Right cardiac atrium (tissue), 5 donors: ENCODE measurements around the gene AACS. TPM values are rescaled to one million over a fixed set of nuclear protein-coding genes. Genes with fewer than 3 reads are reported as not detected.
"Not testable (repeated sequence)": the region's sequence is repeated elsewhere in the genome, so short reads cannot be mapped to it uniquely, and the experiment has no call there.

Source experiments
- ATAC-seq, 2 donors: fragments of 200-7000 bp; cut with Tn5 transposase; one replicate each; pipeline versions ENCODE4 v1.8.0 to v1.9.1; 2020; ENCODE audit warnings: moderate library complexity in 2 of 2, mild to moderate bottlenecking in 1 of 2
- DNase-seq, 3 donors: peaks; one replicate each; pipeline ENCODE4 v3.0.0-alpha.2; 2020
- H3K27ac ChIP-seq: one replicate; pipeline ENCODE4 v1.5.1; 2013; ENCODE audit warnings: mild to moderate bottlenecking, low read length, control low read depth, moderate library complexity
- H3K27me3 ChIP-seq: one replicate; pipeline ENCODE4 v1.6.1; 2013; ENCODE audit not compliant: control insufficient read depth, insufficient read depth
- H3K4me1 ChIP-seq: one replicate; pipeline ENCODE4 v1.6.1; 2013; ENCODE audit warnings: low read length; ENCODE audit not compliant: control insufficient read depth, insufficient read depth
- H3K4me3 ChIP-seq: one replicate; pipeline ENCODE4 v1.5.1; 2013; ENCODE audit warnings: low read length, control low read depth
- H3K9me3 ChIP-seq: one replicate; pipeline ENCODE4 v1.6.1; 2013; ENCODE audit warnings: low read length; ENCODE audit not compliant: control insufficient read depth
- WGBS: extraction: QIAGEN DNeasy Blood & Tissue Kit; methylation state at CpG from one replicate; pipeline ENCODE4 v1.1.7; 2013; 5-methylcytosine and 5-hydroxymethylcytosine counted together
- intact Hi-C, 4 donors: fragments of 100-400 bp; cut with DNase I; formaldehyde crosslinking; loops; one replicate each; pipeline versions ENCODE4 v1.11.0 to v1.14.0; 2022 to 2023
- polyA plus RNA-seq: library from polyadenylated mRNA; stranded (reverse); fragments of 200-250 nt; gene quantifications from one replicate; pipeline ENCODE4 v1.2.3, GENCODE V29; 2013
- total RNA-seq, 4 donors: library from RNA; stranded (reverse); fragmentation: NEBNext Ultra II Directional; extraction: Animal tissue kit (Norgen Biotek cat#: 25700); gene quantifications; one replicate each; pipeline ENCODE4 v1.2.1, GENCODE V29; 2021
- donor health status: healthy with polysubstance abuse.
- donor health status: DM: no; HTN: yes; CAD: no.
- donor health status: DM: no; HTN: no; CAD: no.
- donor health status: DM: no; HTN: yes; CAD: no; lungs with severe emphysema.
- donor health status: DM: yes; HTN: yes; CAD: no.

Gene AACS
- total and polyA plus RNA-seq, 5 donors = 11.1 to 12.4 (median 11.2) TPM

- peaks cover 4% of the 10 kb centered on the region for H3K4me1 ChIP-seq
- no peak overlapping the region for H3K27ac ChIP-seq
- WGBS = 81% methylated on average over 2 of the region's 2 CpGs
- intact Hi-C loops = no loop called here
- no peak overlapping the region for H3K4me3 ChIP-seq
- no peaks in the 10 kb centered on the region for H3K9me3 ChIP-seq
- ATAC-seq (no peak), DNase-seq (no peak)
- no peaks in the 10 kb centered on the region for H3K27me3 ChIP-seq
Measured at GRCh38 chr12:125072496-125072895, 7.3 kb downstream of the AACS start.

GRCh38 chr12:125074294-125074693 lies 9.1 kb downstream of the AACS start:
- 87% methylated on average over 2 of the region's 2 CpGs for WGBS
- H3K4me1 ChIP-seq, DNase-seq, ATAC-seq, H3K4me3 ChIP-seq, H3K9me3 ChIP-seq, H3K27me3 ChIP-seq, intact Hi-C loops, H3K27ac ChIP-seq: not testable (repeated sequence)

DNA sequence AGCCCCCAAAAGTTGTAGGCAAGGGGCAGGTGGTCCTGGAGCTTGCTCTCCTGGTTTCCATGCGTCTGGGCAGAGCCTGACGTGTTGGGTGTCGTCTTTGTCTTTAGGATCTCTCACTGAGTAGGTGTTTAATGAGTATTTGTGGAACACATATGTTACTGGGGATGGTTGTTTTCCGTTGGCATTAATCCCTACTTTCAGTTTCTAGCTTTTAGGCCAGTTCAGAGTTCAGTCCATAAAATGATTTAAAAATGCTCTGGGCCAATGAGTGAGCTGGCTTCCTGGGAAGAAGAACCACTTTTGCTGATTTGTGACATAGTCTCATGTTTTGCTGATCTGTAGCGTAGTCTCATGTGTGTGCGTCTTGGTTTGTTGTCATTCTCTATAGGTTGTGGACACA lies 10.9 kb downstream of the AACS start:
- H3K9me3 ChIP-seq = no peaks in the 10 kb centered on the region
- H3K4me1 ChIP-seq = no peaks in the 10 kb centered on the region
- ATAC-seq (no peak), DNase-seq (no peak)
- no peak overlapping the region for H3K4me3 ChIP-seq
- no peak overlapping the region for H3K27ac ChIP-seq
- H3K27me3 ChIP-seq = no peaks in the 10 kb centered on the region
- 97% methylated on average over 6 of the region's 6 CpGs for WGBS
- intact Hi-C loops = no loop called here

DNA sequence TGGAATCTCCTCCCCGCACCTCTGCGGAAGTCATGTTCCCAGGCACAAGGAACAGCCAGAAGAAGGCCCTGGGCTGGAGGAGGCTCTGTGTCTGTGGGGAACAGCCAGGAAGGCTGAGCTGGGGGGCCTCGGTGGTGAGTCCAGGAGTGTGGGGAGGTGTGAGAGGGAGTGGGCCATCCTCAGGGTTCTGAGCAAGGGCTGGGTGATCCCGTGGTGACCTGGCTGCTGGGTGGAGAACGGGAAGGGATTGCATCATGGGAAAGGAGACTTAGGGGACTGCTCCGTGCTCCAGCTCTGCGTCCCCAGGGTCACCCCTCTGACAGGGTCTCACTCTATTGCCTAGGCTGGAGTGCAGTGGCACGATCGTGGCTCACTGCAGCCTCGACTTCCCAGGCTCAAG lies 13.8 kb downstream of the AACS start:
- DNase-seq (no peak), ATAC-seq (peak in 1 of 2 donors; percentile 24)
- 86% methylated on average over 10 of the region's 10 CpGs for WGBS
- Histone ChIP-seq H3K4me3 (no peak overlapping the region), H3K27ac (no peak overlapping the region), H3K4me1 (no peaks in the 10 kb centered on the region), H3K27me3 (no peaks in the 10 kb centered on the region), H3K9me3 (no peaks in the 10 kb centered on the region)
- intact Hi-C loops = no loop called here

GRCh38 chr12:125079648-125080645 lies 14.7 kb downstream of the AACS start:
- H3K27me3 ChIP-seq = no peaks in the 10 kb centered on the region
- intact Hi-C loops = no loop called here
- ATAC-seq (peak; percentile 80 to 85), DNase-seq (peak in 2 of 3 donors; percentile 66 to 79)
- H3K4me3 ChIP-seq = no peak overlapping the region
- H3K4me1 ChIP-seq = no peaks in the 10 kb centered on the region
- H3K27ac ChIP-seq = no peak overlapping the region
- 77% methylated on average over 15 of the region's 15 CpGs for WGBS
- H3K9me3 ChIP-seq = no peaks in the 10 kb centered on the region

- ATAC-seq (no peak), DNase-seq (no peak)
- 94% methylated on average over 11 of the region's 11 CpGs for WGBS
- H3K27me3 ChIP-seq = no peaks in the 10 kb centered on the region
- H3K27ac ChIP-seq = no peak overlapping the region
- H3K4me1 ChIP-seq = no peaks in the 10 kb centered on the region
- no peaks in the 10 kb centered on the region for H3K9me3 ChIP-seq
- H3K4me3 ChIP-seq = no peak overlapping the region
- intact Hi-C loops = no loop called here
Measured at GRCh38 chr12:125081427-125081826, 16.2 kb downstream of the AACS start.

- no peaks in the 10 kb centered on the region for H3K9me3 ChIP-seq
- no peak for DNase-seq
- WGBS = 69% methylated on average over 6 of the region's 6 CpGs
Measured at GRCh38 chr12:125083072-125083471, 17.8 kb downstream of the AACS start.

DNA sequence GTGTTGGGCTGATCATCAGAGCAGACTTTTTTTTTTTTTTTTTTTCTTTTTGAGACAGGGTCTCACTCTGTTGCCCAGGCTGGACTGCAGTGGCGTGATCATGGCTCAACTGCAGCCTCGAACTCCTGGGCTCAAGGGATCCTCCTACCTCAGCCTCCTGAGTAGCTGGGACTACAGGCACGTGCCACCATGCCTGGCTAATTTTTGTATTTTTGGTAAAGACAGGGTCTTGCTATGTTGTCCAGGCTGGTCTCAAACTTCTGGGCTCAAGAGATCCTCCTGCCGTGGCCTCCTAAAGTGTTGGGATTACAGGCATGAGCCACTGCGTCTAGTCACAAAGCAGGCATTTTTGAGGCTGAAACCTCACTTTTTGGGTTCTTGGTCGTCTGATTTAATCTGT lies 23.0 kb downstream of the AACS start:
- DNase-seq, H3K27me3 ChIP-seq, H3K9me3 ChIP-seq, intact Hi-C loops, ATAC-seq, H3K27ac ChIP-seq, H3K4me1 ChIP-seq, H3K4me3 ChIP-seq: not testable (repeated sequence)
- WGBS = 77% methylated on average over 6 of the region's 6 CpGs

More at GRCh38 chr12:125083072-125083471, 17.8 kb downstream of the AACS start:
- intact Hi-C loops = no loop called here
- ATAC-seq = no peak
- Histone ChIP-seq H3K27me3 (no peaks in the 10 kb centered on the region), H3K4me1 (no peaks in the 10 kb centered on the region), H3K27ac (no peak overlapping the region), H3K4me3 (no peak overlapping the region)

- H3K4me3 ChIP-seq = no peak overlapping the region
- 91% methylated on average over 9 of the region's 9 CpGs for WGBS
Measured at GRCh38 chr12:125089083-125089482, 23.8 kb downstream of the AACS start.

DNA sequence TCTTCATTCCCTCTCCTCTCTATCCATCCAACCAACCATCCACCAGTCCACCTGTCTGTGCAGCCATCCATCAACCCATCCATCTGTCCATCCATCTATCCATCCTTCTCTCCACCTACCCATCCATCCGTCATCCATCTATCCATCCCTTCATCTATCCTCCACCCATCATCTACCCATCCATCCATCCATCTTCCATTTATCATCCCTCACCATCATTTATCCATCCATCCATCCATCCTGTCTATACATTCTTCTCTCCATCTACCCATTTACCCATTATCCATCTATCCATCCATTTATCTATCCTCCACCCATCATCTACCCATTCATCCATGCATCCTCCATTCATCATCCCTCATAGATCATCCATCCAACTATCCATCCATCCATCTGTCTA lies 24.4 kb downstream of the AACS start:
- Histone ChIP-seq H3K4me1 (no peaks in the 10 kb centered on the region), H3K9me3 (no peaks in the 10 kb centered on the region), H3K27ac (no peak overlapping the region), H3K27me3 (no peaks in the 10 kb centered on the region), H3K4me3 (no peak overlapping the region)
- ATAC-seq = no peak
- no peak for DNase-seq
- WGBS = 98% methylated on average over 1 of the region's 1 CpG
- intact Hi-C loops = no loop called here

More at GRCh38 chr12:125089083-125089482, 23.8 kb downstream of the AACS start:
- ATAC-seq (no peak), DNase-seq (no peak)
- H3K27me3 ChIP-seq = no peaks in the 10 kb centered on the region
- H3K9me3 ChIP-seq = no peaks in the 10 kb centered on the region
- intact Hi-C loops = no loop called here
- no peak overlapping the region for H3K27ac ChIP-seq
- no peaks in the 10 kb centered on the region for H3K4me1 ChIP-seq

DNA sequence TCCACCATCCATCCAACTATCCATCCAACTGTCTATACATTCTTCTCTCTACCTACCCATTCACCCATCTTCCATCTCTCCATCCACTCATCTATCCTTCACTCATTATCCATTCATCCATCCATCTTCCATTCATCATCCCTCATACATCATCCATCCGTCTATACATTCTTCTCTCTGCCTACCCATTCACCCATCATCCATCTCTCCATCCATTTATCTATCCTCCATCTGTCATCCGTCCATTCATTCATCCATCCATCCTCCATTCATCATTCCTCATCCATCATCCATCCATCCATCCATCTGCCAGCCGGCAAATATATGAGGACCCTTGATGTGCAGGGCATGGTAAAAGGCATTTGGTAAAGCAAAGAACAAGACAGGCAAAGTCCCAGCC lies 25.2 kb downstream of the AACS start:
- intact Hi-C loops = no loop called here
- DNase-seq (no peak), ATAC-seq (no peak)
- no peaks in the 10 kb centered on the region for H3K9me3 ChIP-seq
- WGBS = 97% methylated on average over 3 of the region's 3 CpGs
- H3K4me1 ChIP-seq = no peaks in the 10 kb centered on the region
- H3K27ac ChIP-seq = no peak overlapping the region
- no peaks in the 10 kb centered on the region for H3K27me3 ChIP-seq
- H3K4me3 ChIP-seq = no peak overlapping the region
